PC-9 (cell line): ENCODE measurements around the gene GPATCH2.

ENCODE experiments used
- EZH2 ChIP-seq: fragments of 200-600 bp; sonication (generic); IDR thresholded peaks from 2 replicates; pipeline ENCODE4 v1.8.0; 2017; ENCODE audit warnings: antibody characterized with exemption, low read depth
- TF ChIP-seq, protein P1 (sequence below): fragments of 200-600 bp; sonication (generic); conservative IDR thresholded peaks from 2 replicates; pipeline ENCODE4 v1.6.1; 2017; ENCODE audit warnings: mixed run types, antibody characterized with exemption, mild to moderate bottlenecking, moderate library complexity

DNA sequence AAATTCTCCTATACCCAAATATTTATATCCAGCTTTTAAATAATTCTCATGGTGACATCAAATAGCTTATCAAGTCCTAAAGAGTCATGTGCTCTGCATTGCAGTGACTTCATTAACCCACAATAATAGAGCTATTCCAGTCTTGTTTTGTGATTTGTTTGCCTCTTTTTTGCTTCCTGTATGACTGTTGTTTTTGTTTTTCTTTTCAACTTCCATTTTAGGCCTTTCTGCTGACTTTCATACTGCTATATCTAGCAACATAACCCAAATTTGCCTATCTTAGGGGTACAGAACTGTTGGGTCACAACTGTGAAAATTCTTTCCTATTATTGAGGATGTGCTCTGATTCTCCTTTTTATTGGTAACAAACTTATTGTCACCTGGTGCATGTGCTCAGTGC lies 30.5 kb upstream of the GPATCH2 start:
- TF ChIP-seq, protein P1, sequence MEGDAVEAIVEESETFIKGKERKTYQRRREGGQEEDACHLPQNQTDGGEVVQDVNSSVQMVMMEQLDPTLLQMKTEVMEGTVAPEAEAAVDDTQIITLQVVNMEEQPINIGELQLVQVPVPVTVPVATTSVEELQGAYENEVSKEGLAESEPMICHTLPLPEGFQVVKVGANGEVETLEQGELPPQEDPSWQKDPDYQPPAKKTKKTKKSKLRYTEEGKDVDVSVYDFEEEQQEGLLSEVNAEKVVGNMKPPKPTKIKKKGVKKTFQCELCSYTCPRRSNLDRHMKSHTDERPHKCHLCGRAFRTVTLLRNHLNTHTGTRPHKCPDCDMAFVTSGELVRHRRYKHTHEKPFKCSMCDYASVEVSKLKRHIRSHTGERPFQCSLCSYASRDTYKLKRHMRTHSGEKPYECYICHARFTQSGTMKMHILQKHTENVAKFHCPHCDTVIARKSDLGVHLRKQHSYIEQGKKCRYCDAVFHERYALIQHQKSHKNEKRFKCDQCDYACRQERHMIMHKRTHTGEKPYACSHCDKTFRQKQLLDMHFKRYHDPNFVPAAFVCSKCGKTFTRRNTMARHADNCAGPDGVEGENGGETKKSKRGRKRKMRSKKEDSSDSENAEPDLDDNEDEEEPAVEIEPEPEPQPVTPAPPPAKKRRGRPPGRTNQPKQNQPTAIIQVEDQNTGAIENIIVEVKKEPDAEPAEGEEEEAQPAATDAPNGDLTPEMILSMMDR, result no peak
- no peak for TF ChIP-seq EZH2
